Activated CD4-positive, alpha-beta T cell treated with anti-CD3 and anti-CD28 coated beads, Interleukin-2, Interleukin-4, amounts not matched to agents 100 ng/mL and 50 ng/mL, durations not matched to agents 16 hours and 8 hours (primary cell): ENCODE data around the gene ZNF613.
A peak's percentile ranks its signal among the peaks of the same experiment; 100 is the strongest.
"Not testable (repeated sequence)": the region's sequence is repeated elsewhere in the genome, so short reads cannot be mapped to it uniquely, and the experiment has no call there.

Experiments used
- DNase-seq: peaks from one replicate; pipeline ENCODE4 v3.0.0-alpha.2; 2020; ENCODE audit warnings: low spot score

The ZNF613 gene

DNA sequence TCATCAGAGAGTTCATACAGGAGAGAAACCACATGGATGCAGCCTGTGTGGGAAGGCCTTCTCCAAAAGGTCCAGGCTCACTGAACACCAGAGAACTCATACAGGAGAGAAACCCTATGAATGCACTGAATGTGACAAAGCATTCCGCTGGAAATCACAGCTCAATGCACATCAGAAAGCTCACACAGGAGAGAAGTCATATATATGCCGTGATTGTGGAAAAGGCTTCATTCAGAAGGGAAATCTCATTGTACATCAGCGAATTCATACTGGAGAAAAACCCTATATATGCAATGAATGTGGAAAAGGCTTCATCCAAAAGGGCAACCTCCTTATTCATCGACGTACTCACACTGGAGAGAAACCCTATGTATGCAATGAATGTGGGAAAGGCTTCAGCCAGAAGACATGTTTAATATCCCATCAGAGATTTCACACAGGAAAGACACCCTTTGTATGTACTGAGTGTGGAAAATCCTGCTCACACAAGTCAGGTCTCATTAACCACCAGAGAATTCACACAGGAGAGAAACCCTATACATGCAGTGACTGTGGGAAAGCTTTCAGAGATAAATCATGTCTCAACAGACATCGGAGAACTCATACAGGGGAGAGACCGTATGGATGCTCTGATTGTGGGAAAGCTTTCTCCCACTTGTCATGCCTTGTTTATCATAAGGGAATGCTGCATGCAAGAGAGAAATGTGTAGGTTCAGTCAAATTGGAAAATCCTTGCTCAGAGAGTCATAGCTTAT, 17.7 kb downstream of the ZNF613 start:
- no peak for DNase-seq

DNA sequence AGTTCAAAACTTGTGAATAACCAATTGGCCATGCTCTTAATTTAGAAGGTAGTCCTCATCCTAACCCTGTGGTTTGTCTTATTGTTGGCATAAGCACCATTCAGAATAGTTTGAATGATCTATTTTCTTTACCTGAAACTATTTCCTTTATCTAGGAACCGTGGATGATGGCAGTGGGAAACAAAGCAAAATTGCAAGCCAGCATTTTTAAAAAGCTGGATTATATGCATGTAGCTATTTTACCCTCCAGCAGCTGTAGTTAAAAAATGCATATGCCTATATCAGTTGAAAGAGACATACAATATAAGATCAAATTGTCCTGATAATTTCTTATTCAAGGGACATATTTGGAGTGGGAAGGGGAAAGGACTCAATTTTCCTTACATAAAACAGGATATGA, 19.3 kb downstream of the ZNF613 start:
- no peak for DNase-seq

DNA sequence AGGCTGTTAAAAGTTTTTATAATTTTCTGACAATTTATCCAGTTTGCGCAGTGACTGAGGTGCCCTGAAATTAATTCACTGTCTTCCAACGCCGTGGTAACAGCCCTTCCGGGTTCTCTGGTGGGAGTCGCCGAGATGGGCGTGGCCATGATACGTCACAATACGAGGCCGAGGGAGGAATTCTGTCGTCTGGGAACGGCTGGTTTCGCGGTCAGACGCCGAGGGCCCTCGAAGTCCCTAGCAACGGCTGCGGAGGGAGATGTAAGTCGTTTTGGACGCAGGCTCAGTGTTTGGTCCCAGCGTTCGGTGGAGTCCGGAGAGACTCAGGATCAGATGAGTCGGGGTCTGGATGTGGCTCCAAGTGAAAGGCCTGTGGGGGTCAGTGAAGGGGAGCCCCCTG, 21.7 kb downstream of the ZNF613 start:
- no peak for DNase-seq

DNA sequence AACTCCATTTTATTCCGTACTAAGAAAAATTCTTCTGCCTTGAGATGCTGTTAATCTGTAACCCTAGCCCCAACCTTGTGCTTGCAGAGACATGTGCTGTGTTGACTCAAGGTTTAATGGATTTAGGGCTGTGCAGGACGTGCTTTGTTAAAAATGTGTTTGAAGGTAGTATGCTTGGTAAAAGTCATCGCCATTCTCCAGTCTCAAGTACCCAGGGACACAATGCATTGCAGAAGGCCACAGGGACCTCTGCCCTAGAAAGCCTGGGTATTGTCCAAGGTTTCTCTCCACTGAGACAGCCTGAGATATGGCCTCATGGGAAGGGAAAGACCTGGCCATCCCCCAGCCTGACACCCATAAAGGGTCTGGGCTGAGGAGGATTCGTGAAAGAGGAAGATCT, 30.6 kb downstream of the ZNF613 start:
- not testable (repeated sequence) for DNase-seq

DNA sequence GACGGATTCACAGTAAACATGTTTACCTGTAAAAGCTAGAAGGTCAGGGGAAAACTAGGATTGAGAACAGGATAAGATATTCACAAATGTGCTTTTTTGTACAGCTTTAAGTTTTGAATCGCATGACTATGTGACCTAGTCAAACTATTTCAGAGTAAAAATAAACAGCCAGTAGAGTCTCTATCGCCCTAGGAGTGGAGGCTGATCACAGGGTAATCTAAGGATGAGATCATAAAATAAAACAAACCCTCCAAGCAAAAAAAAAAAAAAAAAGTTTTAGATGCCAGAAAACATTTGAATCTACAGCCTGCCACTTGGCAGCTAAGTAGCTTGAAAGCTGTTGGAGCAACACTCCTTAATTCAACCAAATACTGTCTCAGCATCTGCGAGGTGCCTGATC, 32.5 kb downstream of the ZNF613 start:
- DNase-seq, result no peak

DNA sequence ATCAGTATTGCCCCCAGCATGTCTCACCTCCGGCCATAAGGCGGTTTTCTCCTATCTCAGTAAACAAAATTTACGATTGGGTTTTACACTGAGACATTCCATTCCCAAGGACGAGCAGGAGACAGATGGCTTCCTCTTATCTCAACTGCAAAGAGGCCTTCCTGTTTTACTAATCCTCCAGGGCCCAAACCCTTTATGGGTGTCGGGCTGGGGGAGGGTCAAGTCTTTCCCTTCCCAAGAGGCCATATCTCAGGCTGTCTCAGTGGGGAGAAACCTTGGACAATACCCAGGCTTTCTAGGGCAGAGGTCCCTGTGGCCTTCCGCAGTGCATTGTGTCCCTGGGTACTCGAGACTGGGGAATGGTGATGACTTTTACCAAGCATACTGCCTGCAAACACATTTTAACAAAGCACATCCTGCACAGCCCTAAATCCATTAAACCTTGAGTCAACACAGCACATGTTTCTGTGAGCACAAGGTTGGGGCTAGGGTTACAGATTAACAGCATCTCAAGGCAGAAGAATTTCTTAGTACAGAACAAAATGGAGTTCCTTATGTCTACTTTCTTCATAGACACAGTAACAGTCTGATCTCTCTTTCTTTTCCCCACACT, 33.5 kb downstream of the ZNF613 start:
- DNase-seq, result not testable (repeated sequence)

DNA sequence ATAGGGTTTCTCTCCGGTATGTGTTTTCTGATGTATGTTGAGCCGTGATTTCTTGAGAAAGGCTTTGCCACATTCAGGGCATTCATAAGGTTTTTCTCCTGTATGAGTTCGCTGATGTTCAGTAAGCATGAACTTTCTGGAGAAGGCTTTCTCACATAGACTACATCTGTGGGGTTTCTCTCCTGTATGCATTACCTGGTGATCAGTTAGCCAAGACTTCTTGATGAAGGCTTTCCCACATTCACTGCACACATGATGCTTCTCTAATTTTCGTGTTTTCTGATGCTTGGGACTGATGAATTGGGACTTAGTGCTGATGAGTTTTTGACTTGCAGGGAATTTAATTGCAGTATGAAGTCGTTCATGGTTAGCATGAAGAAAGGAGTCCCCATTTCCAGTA, 38.3 kb downstream of the ZNF613 start:
- no peak for DNase-seq

DNA sequence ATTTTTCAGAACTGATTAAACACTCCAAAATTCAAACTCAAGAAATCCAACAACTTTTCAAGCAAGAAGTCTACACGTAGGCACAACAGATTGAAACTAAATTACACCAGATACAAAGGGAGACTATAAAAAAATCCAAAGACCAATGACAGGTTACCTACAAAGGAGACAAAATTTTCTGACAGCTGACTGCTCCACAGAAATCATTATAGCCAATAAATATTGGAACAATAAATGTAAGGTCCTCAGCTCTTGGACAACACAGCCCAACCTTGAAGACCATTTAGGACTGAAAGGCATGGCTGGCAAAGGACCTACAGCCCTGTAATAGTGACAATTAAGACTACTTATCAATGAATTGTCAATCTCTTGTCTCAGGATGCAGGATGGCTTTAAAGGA, 43.4 kb downstream of the ZNF613 start:
- DNase-seq, result no peak

DNA sequence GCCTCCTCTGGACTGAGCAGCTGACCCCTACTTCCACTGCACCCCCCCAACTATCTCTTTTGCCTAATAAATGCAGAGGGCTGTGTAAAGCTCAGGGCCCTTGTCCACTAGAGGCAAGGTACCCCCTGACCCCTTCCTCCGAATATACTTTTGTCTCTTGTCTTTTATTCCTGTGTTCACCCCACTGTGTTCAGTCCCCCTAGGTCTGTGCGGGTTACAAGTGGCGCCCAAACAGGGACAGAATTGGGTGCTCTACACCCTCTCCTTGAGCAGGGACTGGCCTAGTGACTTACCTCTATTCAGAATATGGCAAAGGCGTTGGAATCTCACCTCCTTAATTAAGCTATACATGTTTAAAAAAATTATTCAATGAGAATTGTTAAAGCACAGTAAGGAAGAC, 44.4 kb downstream of the ZNF613 start:
- no peak for DNase-seq

DNA sequence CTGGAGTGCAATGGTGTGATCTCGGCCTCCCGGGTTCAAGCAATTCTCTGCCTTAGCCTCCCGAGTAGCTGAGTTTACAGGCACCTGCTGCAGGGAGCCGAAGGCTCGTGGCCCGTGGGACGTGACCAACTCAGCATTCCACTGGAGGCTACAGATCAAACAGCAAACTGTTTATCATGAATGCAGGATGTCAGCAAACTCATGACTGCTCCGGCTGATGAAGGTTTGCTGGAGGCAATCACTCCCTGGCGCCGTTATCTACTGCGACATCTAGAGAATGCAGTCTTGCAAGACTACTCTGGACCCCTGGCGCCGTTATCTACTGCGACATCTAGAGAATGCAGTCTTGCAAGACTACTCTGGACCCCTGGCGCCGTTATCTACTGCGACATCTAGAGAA, 48.5 kb downstream of the ZNF613 start:
- not testable (repeated sequence) for DNase-seq

DNA sequence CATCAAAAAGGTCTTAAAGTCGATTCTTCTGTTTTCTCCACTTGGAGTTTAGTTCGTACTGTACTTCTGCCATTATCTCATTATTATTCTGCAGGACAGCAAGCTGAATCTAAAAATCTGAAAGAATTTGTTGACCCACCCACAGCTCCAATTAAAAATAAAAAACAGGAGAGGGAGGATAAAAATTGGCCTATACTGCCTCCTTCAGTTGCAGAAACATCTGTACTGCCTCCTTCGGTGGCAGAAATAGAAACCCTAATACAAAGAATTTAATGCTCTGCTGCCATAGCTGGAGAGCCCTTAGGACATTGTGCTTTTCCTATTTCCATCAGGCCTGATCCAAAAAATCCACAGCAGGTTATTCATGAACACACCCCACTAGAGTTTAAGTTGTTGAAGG, 49.6 kb downstream of the ZNF613 start:
- DNase-seq, result no peak

DNA sequence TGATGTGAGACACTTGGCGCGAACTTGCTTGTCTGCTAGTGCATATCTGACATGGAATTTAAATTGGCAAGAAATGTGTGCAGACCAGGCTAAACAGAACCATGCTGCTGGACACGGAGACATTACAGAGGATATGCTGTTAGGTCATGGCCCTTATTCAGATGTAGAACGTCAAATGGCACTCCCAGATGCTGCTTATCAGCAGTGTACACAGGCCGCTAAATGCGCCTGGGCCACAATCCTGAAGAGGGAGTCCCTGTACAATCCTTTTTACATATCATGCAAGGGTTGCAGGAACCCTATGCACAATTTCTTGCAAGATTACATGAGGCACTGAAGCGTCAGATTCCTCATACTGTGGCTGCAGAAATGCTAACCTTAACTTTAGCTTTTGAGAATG, 50.1 kb downstream of the ZNF613 start:
- DNase-seq, result no peak

DNA sequence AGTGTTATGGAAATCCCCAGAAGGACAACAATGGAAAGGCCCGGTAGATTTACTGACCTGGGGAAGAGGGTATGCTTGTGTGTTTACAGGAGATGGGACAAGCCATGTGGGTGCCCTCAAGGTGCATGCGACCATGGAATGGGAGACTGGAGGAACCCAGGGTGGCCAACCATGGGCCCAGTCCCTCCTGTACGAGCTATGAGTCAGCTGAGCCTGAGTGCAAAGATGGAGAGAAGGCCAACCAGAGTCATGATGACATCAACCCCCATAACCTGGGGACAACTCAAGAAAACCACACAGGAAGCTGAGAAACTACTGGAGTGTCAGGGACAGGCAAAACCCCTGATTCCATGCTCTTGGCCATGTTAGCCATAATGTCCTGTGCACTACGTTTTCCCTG, 51.6 kb downstream of the ZNF613 start:
- DNase-seq, result no peak

DNA sequence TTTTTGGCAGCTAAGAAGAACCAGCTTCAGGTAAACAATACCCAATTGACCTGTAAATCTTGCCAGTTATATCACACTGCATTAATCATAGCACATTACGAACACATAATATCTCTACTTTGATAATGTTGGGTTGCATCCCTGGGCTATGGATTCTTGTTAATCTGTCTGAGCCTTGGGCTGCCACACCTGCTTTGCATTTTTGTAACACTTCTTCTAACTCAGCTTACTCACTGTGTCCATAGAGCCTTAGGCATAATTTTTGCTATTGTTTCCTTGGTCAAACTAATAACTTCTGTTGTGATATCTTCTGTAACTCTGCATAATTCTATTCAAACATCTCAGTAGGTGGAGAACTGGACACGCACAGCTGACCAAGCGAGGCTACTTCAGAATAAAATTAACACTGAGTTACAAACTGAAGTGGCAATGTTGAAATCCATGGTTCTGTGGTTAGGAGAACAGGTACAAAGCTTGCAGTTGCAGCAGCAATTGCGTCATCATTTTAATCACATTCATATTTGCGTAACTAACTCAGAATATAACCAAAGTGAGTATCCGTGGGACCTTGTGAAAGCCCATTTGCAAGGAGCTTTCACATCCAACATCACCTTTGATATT, 53.0 kb downstream of the ZNF613 start:
- no peak for DNase-seq

DNA sequence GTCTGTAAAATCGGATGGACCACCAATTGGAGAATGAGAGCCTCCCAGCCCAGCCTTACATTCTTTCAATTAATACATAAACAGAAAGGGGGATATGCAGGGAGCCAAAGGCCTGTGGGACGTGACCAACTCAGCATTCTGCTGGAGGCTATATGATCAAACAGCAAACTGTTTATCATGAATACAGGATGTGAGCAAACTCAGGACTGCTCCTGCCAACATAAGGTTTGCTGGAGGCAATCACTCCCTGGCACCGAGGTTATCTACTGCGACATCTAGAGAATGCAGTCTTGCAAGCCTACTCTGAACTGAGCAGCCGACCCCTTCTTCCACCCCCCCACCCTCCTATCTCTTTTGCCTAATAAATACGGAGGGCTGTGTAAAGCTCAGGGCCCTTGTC, 53.7 kb downstream of the ZNF613 start:
- DNase-seq, result not testable (repeated sequence)

DNA sequence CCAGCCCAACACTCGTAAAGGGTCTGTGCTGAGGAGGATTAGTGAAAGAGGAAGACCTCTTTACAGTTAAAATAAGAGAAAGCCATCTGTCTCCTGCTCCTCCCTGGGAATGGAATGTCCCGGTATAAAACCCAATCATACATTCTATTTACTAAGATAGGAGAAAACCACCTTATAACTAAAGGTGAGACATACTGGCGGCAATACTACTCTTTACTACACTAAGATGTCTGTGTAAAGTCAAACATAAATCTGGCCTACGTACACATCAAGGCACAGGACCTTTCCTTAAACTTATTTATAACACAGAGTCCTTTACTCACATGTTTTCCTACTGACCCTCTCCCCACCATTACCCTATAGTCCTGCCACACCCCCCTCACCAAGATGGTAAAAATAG, 56.1 kb downstream of the ZNF613 start:
- no peak for DNase-seq

DNA sequence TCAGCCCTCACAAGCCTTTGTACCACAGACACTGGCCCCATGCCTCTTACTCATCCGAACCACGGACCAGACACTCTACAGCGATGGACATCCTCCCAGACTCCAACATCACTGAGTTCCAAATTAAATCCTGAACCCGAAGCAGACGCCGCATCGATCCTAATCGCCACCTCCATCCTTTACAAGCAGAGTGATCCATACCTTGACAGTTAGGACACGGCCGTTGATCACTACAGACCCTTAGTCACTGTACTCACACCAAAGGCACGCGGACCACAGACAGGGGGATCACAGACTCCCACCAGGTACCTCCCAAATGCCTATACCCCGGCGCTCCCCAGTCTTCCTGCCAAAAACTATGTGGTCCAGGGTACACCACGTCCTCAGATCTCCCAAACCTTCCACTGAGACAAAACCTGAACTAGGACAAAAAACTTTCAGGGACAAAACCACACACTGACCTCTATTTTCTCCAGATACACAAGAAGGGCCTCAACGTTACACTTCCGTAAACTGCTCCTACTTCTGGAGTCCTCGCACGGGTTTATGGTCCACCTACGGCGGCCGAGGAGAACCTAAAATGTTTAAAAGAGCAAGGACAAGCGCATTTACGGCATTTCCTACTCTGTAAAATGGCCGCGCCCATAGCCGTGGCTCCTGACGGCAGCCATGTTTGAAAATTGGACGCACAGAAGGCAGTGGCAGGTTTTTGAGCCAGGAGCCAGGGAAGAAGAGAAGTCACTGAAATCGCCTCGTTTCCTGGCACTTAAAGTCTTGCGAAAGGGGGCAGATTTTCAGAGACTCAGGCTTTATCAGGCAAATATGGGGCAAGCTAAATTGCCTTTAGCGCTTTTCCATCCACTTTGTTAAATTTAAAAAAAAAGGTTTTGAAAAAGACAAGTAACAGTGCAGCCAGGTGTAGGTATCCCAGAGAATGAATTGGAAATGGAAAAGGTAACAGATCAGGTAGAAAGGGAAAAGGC, 59.3 kb downstream of the ZNF613 start, which contains the start of gene ZNF350:
ZNF350 (minus strand) TSS at position 532 of the 983 bp plus-strand sequence. CDS start 12,480 bp downstream, outside the sequence.
- peak; percentile 90 for DNase-seq

DNA sequence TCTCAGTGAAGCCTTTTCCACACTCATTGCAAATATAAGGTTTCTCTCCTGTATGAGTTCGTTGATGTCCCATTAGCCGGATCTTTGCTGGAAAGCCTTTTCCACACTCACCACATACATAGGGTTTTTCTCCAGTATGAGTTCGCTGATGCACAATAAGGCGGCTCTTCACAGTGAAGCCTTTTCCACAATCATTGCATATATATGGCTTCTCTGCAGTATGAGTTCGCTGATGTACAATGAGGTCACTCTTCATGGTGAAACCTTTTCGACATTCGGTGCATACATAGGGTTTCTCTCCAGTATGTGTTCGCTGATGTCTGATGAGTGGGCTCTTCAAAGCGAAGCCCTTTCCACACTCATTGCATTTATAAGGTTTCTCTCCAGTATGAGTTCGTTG, 66.2 kb downstream of the ZNF613 start:
- DNase-seq, result no peak

DNA sequence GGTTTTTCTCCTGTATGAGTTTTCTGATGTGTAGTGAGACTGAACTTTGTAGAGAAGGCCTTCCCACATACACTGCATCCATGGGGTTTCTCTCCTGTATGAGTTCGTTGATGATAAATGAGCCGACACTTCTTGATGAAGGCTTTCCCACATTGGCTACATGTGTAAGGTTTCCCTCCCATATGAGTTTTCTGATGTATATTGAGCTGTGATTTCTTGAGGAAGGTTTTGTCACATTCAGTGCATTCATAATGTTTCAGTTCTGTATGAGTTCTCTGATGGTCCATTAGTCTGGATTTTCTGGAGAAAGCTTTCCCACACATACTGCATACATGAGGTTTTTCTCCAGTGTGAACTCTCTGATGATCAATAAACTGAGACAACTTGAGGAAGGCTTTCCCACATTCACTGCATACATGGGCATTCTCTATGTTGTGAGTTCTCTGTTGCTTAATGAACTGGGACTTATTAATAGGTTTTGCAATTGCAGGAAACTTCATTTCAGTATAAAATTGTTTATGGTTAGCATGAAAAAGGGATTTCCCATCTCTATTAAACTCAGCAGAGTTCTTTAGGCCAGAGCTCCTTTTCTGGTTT, 66.9 kb downstream of the ZNF613 start:
- DNase-seq, result no peak
